ENCODE measurements around the gene SLITRK3. TPM values are rescaled to one million over a fixed set of nuclear protein-coding genes. Genes with fewer than 3 reads are reported as not detected.

Gene SLITRK3
- total RNA-seq, 1 donor from 2014 or later = under 0.01 TPM

Other genes with a start within 250 kb of the SLITRK3 start
- gene SI, start 117.9 kb downstream of the SLITRK3 start, total RNA-seq = not detected in 2 replicates